ENCODE data around the gene RAPGEFL1.
"Not testable (repeated sequence)": the region's sequence is repeated elsewhere in the genome, so short reads cannot be mapped to it uniquely, and the experiment has no call there.

RAPGEFL1 gene

GRCh38 chr17:40175928-40176753 lies 1.1 kb upstream of the RAPGEFL1 start:
- DNase-seq, result no peak

DNA sequence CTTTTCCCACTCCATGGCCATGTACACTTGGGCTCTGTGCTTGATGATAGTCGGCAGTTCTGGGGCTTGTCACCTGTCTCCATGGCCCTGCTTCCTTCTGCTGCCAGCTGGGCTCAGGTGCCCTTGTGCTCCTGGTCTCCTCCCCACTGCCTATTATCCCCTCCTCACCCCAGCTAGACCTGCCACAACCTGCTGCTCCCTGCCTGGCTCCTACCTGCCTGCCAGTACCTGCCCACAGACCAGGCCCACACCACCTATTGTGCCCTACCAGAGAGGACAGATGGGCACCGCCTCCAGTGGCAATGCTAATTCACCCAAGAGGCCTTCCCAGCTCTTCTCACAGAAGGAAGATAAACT lies 538 bp upstream of the RAPGEFL1 start:
- no peak for DNase-seq

GRCh38 chr17:40178021-40178601 lies 841 bp downstream of the RAPGEFL1 start:
- DNase-seq, result no peak

GRCh38 chr17:40178660-40179059 lies 1.4 kb downstream of the RAPGEFL1 start:
- no peak for DNase-seq

GRCh38 chr17:40179923-40180659 lies 2.8 kb downstream of the RAPGEFL1 start:
- no peak for DNase-seq

GRCh38 chr17:40180694-40181093 lies 3.4 kb downstream of the RAPGEFL1 start:
- no peak for DNase-seq

DNA sequence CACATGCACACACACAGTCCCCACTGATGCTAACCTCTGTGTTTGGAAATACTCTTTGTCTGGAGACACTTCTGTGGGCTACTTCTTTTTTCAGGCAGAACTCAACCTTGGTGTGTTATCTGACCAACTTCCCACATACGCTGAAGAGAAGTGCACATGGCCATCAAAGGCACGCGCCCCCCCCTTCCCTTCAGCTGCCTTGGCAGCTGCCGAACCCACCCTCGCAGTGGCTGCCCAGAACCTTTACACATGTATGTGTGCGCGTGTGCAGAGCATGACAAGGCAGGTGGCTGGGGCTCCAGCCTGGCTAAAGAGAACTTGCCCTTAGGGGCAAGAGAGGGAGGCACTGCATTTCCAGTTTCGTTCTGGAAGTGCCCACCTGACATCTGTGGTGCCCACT lies 3.9 kb downstream of the RAPGEFL1 start:
- no peak for DNase-seq

GRCh38 chr17:40182606-40183005 lies 5.3 kb downstream of the RAPGEFL1 start:
- DNase-seq, result no peak

DNA sequence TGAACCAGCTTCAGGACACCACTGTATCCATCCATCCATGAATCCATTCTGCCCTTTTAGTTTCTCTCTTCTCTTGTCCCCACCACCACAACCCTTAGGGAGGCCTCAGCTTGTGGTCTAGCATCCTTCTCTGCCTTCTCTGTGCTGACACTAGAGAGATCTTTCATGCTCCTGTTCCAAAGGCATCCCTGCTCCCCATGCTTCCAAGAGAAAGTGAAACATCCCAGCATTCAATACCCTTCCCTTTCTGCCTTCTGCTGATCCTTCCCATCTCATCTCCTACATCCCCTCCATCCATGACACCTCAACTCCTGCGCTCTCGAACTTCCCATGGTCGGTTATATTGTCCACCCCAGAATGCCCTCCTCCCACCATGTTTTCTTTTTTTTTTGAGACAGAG lies 10.0 kb downstream of the RAPGEFL1 start:
- DNase-seq, result no peak

- DNase-seq, result no peak
These were observed 11.4 kb downstream of the RAPGEFL1 start for GRCh38 chr17:40188694-40189093.

GRCh38 chr17:40190197-40191021 lies 13.1 kb downstream of the RAPGEFL1 start:
- no peak for DNase-seq

- no peak for DNase-seq
These were observed 14.3 kb downstream of the RAPGEFL1 start for GRCh38 chr17:40191237-40192208.

DNA sequence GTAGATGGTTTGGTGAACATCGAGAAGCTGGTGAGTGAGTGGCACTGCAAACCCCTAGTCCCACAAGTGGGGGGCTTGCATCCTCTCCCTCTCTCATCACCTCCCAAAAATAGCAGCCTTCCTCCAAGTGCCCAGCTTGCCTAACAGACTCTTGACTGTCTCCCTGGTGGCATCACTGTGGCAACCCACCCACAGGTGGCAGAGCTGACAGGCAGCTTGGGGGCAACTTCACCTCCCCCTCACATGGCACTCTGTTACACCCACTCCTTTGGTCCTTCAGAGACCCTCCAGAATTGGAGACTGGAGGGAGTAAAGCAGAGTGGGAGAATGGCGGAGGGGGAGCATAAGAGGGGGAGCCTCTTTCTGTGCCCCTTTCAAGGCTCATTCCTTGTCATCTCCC lies 15.7 kb downstream of the RAPGEFL1 start:
- DNase-seq, result no peak

- no peak for DNase-seq
These were observed 17.6 kb downstream of the RAPGEFL1 start for GRCh38 chr17:40194821-40195220.

- no peak for DNase-seq
These were observed 20.3 kb downstream of the RAPGEFL1 start for GRCh38 chr17:40197550-40197949.

GRCh38 chr17:40197965-40198456 lies 20.7 kb downstream of the RAPGEFL1 start:
- not testable (repeated sequence) for DNase-seq

- no peak for DNase-seq
These were observed 21.3 kb downstream of the RAPGEFL1 start for GRCh38 chr17:40198576-40198975.

- no peak for DNase-seq
These were observed 25.9 kb downstream of the RAPGEFL1 start for GRCh38 chr17:40203131-40203530.

GRCh38 chr17:40206193-40206592 lies 28.9 kb downstream of the RAPGEFL1 start:
- not testable (repeated sequence) for DNase-seq

- no peak for DNase-seq
These were observed 32.3 kb downstream of the RAPGEFL1 start for GRCh38 chr17:40209404-40210093.

- not testable (repeated sequence) for DNase-seq
These were observed 36.6 kb downstream of the RAPGEFL1 start for GRCh38 chr17:40213914-40214313.
